CD4-positive, alpha-beta T cell treated with Interleukin-21 for 1 hour (primary cell): ENCODE measurements around the gene DSCAM.

Experiments
- DNase-seq: peaks from one replicate; pipeline ENCODE4 v3.0.0-alpha.2; 2020

The DSCAM gene

DNA sequence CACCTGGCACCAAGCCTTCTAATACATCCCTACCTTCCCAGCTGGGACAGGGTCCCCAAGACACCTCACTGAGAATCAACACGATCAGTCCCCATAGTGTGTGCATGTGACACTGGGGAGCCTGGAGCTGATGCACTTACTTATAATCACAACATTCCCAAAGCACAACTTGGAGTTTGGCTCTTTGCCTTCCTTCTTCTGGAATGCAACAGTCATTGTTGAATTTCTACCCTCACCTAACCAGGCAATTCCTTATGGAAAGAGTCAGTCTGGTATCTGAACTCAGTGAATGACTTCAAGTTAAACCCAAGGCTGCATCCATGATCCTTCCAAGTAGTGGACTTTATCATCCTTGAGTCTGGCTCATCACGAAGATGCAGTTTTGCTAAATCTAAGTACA lies 86.1 kb downstream of the DSCAM start:
- no peak for DNase-seq

DNA sequence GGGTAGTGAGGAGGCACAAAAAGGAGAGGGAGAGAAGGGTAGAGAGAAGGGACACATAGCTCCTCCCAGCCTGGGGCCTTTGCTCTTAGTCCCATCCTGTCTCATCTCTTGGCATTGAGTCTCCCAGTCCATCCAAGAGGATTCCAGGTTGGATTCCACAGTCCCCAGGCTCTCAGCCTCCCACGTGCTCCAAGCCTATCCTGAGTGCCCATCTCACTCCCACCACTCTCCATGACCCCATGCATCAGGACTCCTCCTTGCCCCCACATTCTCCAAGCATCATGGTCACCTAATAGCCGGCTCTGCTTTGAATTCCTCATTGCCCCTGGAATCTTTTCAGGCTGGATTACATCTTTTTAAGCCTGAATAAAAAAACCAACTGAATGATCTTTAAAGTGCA lies 87.9 kb downstream of the DSCAM start:
- DNase-seq: no peak

DNA sequence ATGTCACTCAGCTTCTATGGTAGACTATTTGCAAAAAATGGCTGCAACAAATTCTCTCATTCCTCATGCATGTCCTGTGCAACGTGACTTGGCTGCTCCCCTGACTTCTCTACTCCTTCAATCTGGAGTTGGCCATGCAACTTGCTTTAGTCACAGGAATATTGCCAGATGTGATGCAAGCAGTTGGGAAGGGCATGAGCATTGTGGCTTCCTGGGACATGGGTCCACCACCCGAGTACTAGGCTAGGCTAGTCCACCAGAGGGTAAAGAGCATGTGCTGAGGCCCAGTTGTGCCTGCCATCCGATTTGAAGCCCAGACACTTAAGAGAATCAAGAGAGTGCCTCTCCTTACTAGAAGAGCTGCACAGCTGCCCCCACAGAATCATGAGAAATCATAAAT lies 89.6 kb downstream of the DSCAM start:
- DNase-seq: no peak

DNA sequence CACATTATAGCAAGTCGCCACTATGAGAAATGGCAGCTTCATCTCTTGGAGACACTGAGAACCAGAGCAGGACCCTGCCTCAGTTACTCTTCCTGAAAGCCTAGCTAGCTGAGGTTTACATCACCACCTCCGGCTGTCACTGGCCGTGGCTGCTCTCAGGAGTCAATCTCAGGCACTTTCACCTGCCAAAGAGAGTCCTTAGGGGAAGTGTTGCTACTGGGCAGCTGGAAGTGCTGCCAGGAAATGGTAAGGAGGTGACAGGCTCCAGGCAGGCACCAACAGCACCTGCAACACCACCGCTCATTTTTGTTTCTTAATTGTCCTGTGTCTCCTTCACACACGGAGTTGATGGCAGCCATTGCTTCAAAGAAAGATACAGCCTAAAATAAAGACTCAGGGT lies 92.5 kb downstream of the DSCAM start:
- no peak for DNase-seq

DNA sequence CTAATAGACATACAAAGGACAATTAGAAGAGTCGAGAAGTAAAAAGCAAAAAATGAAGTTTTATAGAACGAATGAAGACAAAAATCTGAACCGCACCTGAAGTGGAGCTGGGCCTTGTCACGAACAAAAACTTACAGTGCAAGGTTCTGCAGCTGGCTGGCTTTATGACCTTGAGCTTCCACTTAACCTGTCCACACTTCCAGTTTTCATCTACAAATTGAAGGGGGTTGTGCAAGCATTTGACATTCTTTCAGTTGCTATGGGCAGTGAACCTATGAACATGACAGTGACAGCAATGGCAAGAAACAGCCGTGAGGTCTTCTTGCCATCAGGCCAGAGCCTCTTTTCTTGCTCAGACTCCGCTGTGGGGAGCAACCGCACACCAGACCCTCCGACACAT lies 93.2 kb downstream of the DSCAM start:
- no peak for DNase-seq

DNA sequence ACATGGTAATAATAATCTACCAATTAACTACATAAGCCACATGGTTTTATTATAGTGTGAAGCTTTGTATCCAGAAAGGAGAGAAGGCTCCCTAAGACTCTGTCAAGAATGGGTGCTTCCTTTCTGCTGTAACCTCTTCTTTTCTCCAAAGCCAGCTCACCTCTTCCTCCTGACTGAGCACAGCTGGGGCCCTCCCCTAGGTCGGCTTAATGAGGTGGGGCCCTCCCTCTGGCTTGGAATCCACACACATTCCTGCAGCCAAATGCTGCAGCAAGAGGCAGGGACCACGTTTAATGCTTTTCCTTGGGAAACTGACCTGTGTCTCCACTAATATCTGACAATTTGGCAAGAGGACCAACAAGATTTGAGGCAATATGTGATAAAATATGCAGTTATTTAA lies 94.8 kb downstream of the DSCAM start:
- no peak for DNase-seq

DNA sequence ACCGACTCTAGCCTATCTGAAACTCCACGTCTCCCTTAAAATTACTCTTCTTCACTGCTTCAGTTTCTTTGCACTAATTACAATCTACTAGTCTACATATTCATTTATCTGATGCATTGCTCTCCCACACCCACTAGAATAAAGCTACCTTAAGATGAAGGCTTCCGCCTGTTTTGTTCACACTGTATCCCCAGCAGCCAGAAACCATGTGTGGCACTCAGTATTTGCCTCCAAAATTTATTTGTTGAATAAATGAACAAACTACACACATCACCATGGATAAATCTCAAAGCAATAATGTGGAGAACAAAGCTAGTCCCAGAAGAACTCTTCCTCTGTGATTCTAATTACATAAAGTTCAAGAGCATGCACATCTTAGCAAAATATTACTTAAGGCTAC lies 95.7 kb downstream of the DSCAM start:
- no peak for DNase-seq

DNA sequence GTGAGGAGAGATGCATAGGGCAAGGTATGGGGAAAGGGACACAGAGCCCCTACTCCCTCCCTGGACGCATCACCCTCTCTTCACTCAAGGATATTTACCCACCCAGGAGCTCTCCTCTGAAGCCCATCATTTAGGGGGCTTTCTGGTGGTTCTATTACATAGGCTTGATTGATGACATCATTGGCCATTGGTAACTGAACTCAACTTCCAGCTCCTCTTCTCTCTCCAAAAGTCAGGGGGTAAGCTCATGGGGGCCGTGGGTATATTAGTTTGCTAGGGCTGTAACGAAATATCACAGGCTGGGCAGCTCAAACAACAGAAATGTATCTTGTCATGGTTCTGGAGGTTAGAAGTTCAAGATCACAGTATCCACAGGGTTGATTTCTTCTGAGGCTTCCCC lies 110.8 kb downstream of the DSCAM start:
- DNase-seq: no peak

DNA sequence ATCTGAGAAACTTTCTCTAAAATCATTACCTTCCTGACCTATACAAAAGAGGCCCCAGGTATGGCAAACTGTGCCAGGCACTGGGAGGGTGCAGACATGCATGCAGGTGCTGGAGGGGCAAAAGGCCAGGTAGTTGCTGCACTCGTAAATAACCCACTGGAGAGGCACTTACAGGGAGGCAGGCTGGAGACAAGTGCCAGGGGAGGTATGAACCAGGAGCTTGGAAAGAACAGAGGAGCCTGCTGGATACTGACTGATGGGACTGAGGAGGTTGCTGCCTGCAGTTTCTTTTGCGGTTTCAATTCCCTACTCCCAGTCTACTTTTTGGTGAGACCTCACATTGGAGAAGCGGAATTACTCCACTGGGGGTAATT lies 113.9 kb downstream of the DSCAM start:
- no peak for DNase-seq

DNA sequence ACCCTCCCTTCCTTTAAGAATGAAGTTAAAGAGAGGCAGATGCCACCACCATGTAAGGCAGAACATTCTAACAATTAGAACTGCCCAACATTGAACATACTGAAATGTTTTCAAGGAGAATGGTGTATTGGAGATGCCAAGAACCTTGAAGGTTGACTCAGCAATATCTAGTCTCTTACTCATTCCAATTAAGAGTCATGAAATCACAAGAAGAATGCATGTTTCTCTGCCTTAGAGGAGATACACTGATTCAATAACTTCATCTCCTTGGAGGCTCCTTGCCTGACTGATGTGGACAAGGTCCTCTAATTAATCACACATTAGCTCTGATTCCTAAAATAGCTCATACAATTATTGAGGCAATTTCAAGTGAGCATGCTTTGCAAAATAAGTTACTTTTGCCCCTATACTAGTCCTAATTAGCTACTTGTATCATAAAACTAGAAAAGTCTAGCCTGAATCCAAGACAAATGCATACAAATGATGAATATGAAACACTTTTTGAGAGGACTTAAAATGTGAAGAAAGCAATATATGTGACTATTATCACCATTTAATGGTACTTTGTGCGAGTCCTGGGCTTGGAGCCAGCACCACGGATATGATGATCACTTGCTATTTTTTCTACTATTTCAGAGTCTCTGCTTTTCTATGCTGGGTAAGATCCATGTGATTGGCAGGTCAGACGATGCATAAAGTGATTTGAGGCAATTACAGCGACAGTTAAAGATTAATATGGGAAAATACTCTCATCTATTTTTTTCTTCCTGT lies 114.5 kb downstream of the DSCAM start:
- no peak for DNase-seq

DNA sequence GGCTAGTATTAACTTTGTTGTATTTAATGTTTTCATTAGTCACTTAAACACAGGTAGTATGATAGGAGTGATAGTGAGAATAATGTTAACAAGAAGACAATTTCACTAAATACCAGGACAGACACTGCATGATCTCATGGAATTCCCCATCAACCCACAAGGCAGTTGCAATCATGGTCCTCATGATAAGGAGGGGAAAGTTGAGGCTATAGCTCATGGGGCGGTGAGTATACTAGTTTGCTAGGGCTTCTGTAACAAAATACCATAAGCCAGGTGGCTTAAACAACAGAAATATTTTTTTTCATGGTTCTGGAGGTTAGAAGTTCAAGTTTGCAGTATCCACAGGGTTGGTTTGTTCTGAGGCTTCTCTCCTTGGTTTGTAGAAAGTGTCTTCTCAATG lies 115.8 kb downstream of the DSCAM start:
- DNase-seq: no peak

DNA sequence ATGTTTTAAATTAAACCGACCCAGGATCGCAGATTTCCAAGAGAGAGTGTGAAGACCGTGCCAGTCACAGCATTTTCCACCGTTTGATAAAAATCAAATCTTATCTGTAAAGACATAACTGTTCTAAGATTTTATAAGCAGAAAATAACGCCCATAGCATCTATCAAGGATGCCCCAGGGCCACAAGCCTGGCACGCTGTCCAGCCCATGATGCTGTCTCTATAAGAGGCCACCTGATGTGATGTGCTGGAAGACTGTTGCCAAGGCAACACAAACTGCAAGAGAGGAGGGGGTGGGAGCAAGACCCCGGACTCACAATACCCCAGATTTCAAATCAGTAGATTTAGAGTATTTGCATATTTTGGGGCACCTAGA lies 116.5 kb downstream of the DSCAM start:
- no peak for DNase-seq

DNA sequence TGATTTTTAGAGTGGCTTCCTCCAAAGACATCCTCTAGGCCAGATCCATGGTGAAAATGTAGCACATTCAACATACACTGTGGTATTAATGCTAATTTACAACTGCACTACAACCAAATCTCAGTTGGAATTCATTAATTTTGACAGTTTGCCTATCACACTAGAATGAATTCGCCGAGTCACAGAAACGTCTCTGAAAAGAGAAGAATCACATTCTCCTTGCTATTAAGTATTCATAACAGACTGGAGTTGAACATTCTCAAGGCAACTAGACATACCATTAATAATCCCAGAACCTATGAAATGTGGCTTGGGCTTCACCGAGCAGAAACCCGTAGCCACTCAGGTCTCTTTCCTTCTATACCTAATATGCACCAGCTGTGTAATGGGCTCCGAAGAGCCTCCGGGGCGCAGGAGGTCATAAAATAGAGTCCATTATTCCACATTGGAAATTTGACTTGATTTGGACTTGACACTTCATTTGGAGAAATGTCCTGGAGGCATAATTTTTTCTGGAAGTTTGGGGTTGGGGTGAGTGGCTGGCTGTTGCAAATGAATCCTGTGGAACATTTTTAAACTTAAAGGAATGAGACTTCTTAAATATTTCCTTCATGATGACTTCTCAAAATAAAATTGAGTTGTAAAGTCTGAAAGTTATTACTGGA lies 117.1 kb downstream of the DSCAM start:
- no peak for DNase-seq

DNA sequence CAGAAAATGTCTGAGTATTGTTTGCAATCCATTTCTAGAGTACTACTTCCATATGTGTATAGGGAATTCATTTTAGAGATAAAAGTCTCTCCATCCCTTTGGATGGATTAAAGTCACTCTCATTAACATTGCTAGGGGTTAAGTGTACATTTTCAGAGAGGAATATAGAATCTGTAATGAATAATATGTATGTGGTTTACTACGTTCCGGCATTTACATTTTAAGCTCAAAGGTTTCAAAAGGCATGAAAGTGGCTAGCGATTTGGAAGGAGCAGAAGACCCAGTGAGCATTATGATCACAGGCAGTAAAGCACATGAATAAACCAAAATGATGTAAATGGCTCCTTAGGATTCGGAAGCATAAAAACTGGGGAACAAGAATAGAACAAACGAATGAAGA lies 123.0 kb downstream of the DSCAM start:
- no peak for DNase-seq

DNA sequence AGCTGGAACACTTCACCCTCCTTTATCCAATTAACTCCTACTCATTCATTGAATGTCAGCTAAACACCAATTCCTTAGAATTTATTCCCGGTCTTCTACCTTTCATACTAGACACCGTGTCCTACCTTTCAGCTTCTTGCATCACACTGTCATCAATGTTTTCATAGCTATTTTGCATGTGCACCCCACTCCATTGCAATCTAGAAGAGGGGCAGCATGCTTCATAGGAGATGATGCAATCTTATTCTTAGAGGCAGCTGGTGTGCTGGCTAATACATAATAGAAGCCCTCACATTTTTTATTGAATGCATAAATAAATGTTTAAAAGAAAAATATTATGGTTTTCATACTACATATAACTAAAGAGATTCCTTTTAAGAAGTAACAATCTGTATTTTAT lies 123.6 kb downstream of the DSCAM start:
- DNase-seq: no peak

DNA sequence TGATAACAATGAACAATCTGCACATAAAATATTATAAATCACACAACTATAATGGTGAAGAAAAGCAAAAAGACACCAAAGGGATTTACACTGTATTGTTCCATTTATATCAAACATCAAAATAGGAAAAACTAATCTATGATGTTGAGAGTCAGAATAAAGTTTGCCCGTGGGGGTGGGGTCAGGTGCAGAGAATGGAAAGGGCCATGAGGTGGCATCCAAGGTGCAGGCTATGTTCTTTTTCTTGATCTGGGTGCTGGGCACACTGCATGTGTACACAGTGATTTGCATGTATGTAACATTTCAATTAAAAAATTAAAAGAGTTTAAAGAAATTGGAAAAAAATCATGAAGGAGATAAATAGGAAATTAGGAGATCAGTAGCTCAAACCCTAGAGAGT lies 127.3 kb downstream of the DSCAM start:
- DNase-seq: no peak

DNA sequence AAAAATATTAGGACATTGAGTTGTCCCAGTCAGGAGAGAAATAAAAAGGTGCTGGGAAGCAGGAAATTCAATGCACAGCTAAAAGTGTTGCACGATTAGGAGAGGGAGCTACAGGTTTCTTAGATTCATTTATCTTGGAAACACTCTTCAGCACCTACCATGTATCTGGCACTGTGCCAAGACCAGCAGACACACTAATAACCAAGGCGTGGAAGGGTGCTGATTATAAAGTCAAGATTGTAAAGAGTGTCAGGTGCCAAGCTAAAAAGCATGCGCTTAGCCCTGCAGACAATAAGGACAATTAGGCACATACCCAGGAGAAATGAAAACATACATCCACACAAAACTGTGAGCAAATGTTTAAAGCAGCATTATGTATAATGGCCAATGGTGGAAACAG lies 129.9 kb downstream of the DSCAM start:
- DNase-seq: no peak

DNA sequence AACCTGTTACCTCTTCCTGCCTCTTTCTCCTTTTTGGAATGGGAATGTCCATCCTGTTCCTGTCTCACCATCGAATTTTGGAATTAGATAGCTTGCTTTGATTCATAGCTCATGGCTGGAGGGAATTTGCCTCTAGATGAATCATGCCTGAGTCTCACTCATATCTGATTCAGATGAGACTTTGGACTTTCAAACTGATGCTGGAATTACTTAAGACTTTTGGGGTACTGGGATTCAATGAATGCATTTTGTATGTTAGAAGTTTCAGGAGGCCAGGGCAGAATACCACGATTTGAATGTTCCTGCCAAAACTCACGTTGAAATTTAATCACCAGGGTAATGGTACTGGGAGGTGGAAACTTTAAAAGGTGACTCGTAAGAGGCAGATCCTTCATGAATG lies 132.4 kb downstream of the DSCAM start:
- no peak for DNase-seq

DNA sequence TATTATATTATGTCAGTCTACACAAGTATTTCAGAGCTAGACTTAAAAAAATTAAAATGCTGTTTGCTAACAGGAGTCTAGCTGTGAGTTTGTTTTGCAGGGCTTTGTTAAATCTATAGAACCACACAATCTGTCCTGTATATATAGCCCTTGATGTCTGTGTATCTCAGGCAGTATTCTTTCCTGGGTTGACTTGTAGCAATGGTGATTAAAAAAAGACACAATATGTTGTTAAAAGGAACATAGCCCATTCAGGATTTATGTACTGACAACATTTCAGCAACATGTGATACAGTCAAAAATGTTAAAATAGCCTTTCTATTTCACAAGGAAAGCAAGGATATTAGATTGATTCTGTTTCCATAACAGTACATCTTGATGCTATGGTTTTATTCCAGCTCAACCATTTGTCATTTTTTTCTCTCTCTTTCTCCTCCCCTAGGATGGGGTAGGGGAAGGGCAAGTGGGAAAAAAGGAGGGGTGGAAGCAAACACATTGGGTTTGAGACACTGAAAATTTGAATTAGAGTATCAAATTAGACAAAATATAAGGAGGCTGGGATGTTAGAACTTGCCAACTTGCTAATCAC lies 139.2 kb downstream of the DSCAM start:
- DNase-seq: no peak

DNA sequence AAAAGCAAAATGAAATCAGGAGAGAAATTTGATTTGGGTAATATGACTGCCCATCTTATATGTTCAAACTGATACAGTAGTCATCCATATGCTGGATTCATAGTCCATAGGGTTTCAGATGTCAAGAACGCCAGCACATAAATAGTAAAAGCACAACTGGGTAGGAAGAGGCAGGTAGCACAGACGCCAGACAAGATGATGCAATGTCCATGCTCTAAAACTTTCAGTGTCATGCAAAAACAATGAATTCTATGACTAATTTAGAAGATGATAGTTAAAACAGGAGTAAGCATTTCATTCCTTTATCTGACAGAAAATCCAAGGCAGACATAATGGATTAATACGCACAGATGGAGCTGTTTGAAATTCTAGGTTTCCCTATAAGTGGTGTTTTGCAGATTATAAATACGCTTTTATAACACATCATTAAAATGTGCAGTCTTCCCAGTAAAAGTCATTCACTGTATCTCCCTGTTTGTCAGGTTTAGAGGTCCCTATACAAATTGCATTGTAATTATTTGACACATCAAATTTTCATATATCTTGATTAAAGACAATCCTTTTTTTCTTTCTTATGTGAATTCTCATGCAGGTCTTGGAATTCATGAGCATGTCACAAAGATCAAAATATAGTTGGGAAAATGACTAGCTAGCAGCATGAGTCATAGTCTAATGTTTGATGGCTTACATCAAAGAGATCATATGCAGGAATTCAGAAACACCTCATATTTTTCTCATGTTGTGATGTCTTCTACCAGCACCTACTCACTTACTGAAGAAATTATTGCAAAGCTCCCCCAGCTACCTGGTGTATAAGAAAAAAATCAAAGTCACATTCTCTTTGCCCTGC lies 139.9 kb downstream of the DSCAM start:
- no peak for DNase-seq

DNA sequence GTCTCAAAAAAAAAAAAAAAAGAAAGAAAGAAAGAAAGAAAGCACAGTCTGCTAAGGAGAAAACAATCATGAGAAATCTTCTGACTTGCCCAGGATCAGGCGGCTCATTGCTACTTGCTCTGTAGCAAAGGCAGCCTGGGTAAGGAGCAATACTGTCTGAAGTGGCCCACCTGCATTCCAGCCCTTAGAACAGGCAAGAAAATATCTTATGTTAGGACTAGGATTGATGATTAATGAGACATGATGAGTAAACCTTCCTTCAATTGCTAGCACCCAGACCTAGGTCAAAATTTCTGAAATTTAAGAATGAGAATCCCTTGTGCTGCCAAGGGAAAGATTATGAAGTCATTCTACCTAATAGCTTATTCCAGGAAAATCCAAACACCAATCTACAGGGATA lies 140.8 kb downstream of the DSCAM start:
- DNase-seq: no peak

DNA sequence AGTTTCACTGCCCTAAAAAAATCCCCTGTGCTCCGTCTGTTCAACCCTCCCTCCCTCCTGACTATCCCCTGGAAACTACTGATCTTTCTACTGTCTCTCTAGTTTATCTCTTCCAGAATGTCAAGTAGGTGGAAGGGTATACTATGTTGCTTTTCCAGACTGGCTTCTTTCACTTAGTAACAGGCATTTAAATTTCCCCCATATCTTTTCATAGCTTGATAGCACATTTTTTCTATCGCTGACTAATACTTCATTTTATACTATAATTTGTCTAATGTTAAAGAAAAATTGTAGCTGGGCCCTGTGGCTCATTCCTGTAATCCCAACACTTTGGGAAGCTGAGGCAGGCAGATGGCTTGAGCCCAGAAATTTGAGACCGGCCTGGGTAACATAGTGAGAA lies 142.8 kb downstream of the DSCAM start:
- DNase-seq: no peak

DNA sequence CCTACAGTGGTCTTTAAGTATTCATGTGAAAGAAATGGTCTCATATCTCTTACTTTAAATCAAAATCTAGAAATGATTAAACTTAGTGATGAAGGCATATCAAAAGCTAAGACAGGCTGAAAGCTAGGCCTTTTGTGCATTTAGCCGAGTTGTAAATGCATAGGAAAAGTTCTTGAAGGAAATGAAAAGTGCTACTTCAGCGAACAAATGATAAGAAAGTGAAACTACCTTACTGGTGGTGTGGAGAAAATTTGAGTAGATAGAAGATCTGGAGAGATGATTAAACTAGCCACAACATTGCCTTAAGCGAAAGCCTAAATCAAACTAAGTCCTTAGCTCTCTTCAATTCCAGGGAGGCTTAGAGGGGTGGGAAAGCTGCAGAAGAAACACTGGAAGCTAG lies 147.6 kb downstream of the DSCAM start:
- no peak for DNase-seq

DNA sequence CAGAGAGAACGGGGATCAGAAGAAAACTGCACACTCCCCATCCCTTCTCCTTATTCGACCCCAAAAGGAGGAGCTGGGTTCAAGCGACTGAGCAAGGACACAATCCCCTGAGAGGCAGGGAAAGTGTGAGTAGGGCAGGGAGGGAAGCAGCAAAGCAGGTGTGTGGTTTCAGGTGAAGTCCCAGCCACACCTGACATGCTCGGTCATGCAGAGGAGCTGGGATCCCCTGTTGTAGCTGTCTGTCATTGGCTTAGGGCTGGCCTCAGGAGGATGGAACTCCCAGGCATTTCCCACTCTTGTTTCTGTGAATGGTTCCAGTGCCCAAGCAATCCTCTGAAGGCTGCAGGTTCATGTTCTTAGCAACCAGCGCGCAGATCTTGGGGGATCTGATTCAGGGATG lies 150.7 kb downstream of the DSCAM start:
- no peak for DNase-seq
